Fibroblast of the aortic adventitia (primary cell): Measurements from ENCODE around the gene UBAC2. TPM values are rescaled to one million over a fixed set of nuclear protein-coding genes. Genes with fewer than 3 reads are reported as not detected.
A peak's percentile ranks its signal among the peaks of the same experiment; 100 is the strongest.

Experiments
- DNase-seq: peaks from one replicate; pipeline ENCODE4 v3.0.0-alpha.2; 2010; ENCODE audit warnings: low read depth
- H3K4me3 ChIP-seq: 2 replicates; pipeline ENCODE4 v1.5.1; 2011; ENCODE audit warnings: low read depth, mild to moderate bottlenecking, control low read depth, low read length, moderate library complexity
- total RNA-seq: library from RNA; depleted of rRNA; stranded (reverse); fragments of >200 nt; gene quantifications from 2 replicates; pipeline ENCODE4 v1.2.3, GENCODE V29; 2012; ENCODE audit warnings: low replicate concordance
- TF ChIP-seq, protein P1 (sequence below): IDR thresholded peaks from 2 replicates; pipeline ENCODE4 v1.5.1; 2011; ENCODE audit warnings: mild to moderate bottlenecking, low read length, control low read depth, inconsistent platforms; ENCODE audit not compliant: insufficient read depth

Gene UBAC2
- total RNA-seq, 1 donor, result 33.8 TPM

DNA sequence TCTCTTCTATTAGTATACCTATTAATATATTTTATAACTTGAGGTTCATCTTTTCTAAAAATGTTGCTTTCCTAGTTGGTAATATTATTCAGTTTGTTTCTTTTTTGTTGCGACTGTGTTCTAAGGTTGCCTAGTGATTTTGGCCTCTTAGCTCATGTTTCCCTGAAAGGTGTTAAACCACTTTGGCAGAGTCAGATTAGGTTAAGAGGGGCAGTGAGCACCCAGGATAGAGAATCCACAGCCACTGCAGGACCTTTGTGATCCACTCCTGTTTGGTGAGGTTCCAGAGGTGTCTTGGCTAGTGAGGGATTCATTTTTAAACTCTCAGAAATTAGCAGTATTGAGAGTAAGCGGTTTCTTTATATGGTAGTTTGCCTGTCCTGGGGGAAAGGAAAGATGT lies 72.5 kb downstream of the UBAC2 start:
- no peak overlapping the region for H3K4me3 ChIP-seq
- TF ChIP-seq, protein P1, sequence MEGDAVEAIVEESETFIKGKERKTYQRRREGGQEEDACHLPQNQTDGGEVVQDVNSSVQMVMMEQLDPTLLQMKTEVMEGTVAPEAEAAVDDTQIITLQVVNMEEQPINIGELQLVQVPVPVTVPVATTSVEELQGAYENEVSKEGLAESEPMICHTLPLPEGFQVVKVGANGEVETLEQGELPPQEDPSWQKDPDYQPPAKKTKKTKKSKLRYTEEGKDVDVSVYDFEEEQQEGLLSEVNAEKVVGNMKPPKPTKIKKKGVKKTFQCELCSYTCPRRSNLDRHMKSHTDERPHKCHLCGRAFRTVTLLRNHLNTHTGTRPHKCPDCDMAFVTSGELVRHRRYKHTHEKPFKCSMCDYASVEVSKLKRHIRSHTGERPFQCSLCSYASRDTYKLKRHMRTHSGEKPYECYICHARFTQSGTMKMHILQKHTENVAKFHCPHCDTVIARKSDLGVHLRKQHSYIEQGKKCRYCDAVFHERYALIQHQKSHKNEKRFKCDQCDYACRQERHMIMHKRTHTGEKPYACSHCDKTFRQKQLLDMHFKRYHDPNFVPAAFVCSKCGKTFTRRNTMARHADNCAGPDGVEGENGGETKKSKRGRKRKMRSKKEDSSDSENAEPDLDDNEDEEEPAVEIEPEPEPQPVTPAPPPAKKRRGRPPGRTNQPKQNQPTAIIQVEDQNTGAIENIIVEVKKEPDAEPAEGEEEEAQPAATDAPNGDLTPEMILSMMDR, result no peak
- DNase-seq, result no peak

DNA sequence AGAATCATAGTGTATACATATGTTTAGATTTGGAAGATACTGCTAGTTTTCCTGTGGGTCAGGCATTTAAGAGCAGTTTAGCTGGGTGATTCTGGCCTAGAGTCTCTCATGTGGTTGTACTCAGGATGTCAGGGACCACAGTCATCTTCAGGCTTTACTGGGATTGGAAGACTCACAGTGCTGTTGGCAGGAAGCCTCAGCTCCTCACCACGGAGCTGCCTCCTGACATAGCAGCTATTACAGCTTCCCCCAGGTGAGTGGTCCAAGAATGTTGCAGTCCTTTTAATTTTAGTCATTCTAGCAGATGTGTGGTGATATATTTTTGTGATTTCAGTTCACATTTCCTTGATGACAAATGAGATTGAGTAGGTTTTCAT lies 74.4 kb downstream of the UBAC2 start:
- peak; percentile 54 for DNase-seq
- TF ChIP-seq, protein P1, result no peak
- no peak overlapping the region for H3K4me3 ChIP-seq

DNA sequence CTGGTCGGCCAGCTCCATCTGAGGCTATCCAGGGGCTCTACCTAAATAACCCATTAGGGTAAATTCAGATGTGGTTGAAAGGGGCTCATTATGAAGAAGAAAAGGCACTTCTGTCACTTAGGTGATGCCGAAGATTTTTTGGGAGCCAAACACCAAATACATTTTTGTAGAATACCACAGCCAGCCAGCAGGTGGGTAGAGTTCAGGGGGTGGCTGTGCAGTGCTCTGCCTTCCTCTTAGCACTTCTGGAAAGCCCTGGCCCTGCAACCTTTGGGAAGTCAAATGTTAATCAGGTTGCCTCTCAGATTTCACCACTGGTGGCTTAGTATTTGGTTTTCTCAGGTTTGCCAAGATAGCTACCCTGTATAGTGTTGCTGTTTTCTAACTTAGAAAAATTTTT lies 76.1 kb downstream of the UBAC2 start:
- H3K4me3 ChIP-seq, result no peak overlapping the region
- TF ChIP-seq, protein P1, result peak; percentile 10
- no peak for DNase-seq

DNA sequence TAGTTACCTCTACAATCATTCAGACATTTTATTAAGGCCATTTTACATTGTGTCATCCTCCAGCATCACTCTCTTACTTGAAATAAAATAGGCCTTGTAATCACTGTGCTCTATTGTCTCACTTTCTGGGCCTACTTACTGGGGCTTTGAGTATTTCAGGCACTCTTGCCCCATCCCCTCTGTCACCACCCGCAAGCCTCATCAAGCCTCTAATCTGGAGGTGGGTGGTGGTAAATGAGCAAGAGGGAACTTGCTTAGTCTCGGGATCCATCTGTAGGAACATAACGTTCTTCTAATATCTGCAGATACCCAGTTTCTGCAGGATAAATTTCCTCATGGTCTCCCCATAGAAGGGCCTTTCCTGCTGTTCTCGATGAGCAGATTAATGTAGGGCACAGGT lies 77.0 kb downstream of the UBAC2 start:
- H3K4me3 ChIP-seq, result no peak overlapping the region
- DNase-seq, result no peak
- TF ChIP-seq, protein P1, result no peak

DNA sequence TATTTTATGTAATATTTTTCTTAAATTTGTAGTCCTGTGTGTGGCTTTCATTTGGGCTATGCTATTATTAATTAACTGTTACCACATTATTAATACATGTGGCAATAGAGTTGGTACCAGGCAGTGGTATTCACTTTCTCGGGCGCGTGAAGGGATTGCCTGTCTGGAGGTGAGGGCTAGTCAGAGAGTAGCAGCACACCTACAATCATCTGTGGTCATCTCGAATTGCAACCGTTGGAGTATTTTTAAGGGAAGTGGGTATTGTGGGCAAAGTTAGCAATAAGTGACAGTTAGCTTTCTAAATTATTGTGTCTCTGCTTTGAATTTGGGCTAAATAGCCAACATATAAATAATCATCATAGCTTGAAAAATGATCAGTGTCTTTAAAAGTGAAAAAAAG lies 77.5 kb downstream of the UBAC2 start:
- TF ChIP-seq, protein P1, result no peak
- H3K4me3 ChIP-seq, result no peak overlapping the region
- DNase-seq, result no peak

DNA sequence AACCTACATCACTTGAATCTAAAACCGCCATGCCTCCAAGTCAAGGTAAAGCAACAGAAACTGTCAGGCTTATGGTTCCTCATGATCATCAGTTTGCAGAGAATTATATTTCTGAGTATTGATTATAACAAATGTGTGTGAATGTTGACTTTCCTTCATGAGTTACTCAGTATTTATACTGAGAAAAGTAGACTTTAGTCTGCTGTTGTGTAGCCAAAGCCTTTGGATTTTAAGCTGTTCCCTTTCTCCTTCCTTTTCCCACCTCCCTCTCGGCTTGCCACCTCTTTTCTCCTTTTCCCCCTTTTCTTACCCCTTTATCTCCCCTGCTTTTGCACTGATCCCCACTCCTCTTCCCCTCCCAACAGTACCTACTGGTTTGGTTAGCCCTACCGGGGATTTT lies 78.2 kb downstream of the UBAC2 start:
- TF ChIP-seq, protein P1, result no peak
- DNase-seq, result no peak
- H3K4me3 ChIP-seq, result no peak overlapping the region

DNA sequence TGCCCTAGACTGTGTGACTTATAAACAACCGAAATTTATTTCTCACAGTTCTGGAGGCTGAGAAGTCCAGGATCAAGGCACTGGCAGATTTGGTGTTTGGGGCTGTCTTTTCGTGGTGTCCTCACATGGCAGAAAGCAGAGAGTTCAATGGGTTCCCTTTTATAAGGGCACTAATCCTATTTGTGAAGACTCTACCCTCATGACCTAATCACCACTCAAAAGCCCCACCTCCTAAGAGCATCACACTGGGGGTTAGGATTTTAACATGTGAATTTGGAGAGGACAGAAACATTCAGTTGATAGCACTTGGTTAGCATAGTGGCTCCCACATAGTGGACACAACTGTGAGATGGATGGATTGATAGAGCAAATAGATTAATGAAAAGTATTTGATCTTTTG lies 79.0 kb downstream of the UBAC2 start:
- no peak for DNase-seq
- TF ChIP-seq, protein P1, result no peak
- no peak overlapping the region for H3K4me3 ChIP-seq
